GM19239 (cell line): Measurements from ENCODE around the gene VIPR2.
"Not testable (repeated sequence)": the region's sequence is repeated elsewhere in the genome, so short reads cannot be mapped to it uniquely, and the experiment has no call there.

Experiments
- DNase-seq: peaks from one replicate; pipeline ENCODE4 v3.0.0; 2011; ENCODE audit warnings: low spot score; ENCODE audit not compliant: insufficient read length
- FAIRE-seq: peaks from 2 replicates; lab custom pipeline; 2011; peaks lifted over from hg19 to GRCh38; lab: Jason Lieb, UNC

Gene VIPR2

GRCh38 chr7:159000859-159001435, 143.7 kb downstream of the VIPR2 start:
- DNase-seq (no peak), FAIRE-seq (no peak)

- FAIRE-seq = no peak
- DNase-seq = no peak
These were observed 144.6 kb downstream of the VIPR2 start for GRCh38 chr7:159000070-159000469.

GRCh38 chr7:158999496-158999895, 145.2 kb downstream of the VIPR2 start:
- DNase-seq (no peak), FAIRE-seq (no peak)

GRCh38 chr7:158998261-158998660, 146.4 kb downstream of the VIPR2 start:
- not testable (repeated sequence) for DNase-seq, FAIRE-seq

GRCh38 chr7:158997471-158997870, 147.2 kb downstream of the VIPR2 start:
- DNase-seq = no peak
- FAIRE-seq = no peak

- DNase-seq (no peak), FAIRE-seq (no peak)
These were observed 147.6 kb downstream of the VIPR2 start for GRCh38 chr7:158997110-158997453.

GRCh38 chr7:158996214-158997109, 148.2 kb downstream of the VIPR2 start:
- DNase-seq (no peak), FAIRE-seq (no peak)

GRCh38 chr7:158995514-158995913, 149.2 kb downstream of the VIPR2 start:
- DNase-seq = no peak

GRCh38 chr7:158994687-158995086, 150.0 kb downstream of the VIPR2 start:
- FAIRE-seq (no peak), DNase-seq (no peak)

More at GRCh38 chr7:158995514-158995913, 149.2 kb downstream of the VIPR2 start:
- FAIRE-seq = no peak

- FAIRE-seq (no peak), DNase-seq (no peak)
These were observed 151.1 kb downstream of the VIPR2 start for GRCh38 chr7:158993591-158993990.

- DNase-seq (no peak), FAIRE-seq (no peak)
These were observed 151.9 kb downstream of the VIPR2 start for GRCh38 chr7:158992759-158993158.

GRCh38 chr7:158991824-158992621, 152.6 kb downstream of the VIPR2 start:
- FAIRE-seq = no peak
- DNase-seq = no peak

GRCh38 chr7:158988996-158989395, 155.7 kb downstream of the VIPR2 start:
- no peak for FAIRE-seq
- no peak for DNase-seq

GRCh38 chr7:158988302-158988862, 156.3 kb downstream of the VIPR2 start:
- DNase-seq = no peak
- FAIRE-seq = no peak

GRCh38 chr7:158987691-158988090, 157.0 kb downstream of the VIPR2 start:
- no peak for DNase-seq
- no peak for FAIRE-seq

- FAIRE-seq (no peak), DNase-seq (no peak)
These were observed 159.1 kb downstream of the VIPR2 start for GRCh38 chr7:158985583-158985982.

GRCh38 chr7:158984007-158984406, 160.7 kb downstream of the VIPR2 start:
- FAIRE-seq, DNase-seq: not testable (repeated sequence)

GRCh38 chr7:158982080-158982479, 162.6 kb downstream of the VIPR2 start:
- not testable (repeated sequence) for FAIRE-seq, DNase-seq

- FAIRE-seq = no peak
These were observed 164.9 kb downstream of the VIPR2 start for GRCh38 chr7:158979635-158980351.

GRCh38 chr7:158979023-158979529, 165.6 kb downstream of the VIPR2 start:
- DNase-seq = no peak
- no peak for FAIRE-seq

More at GRCh38 chr7:158979635-158980351, 164.9 kb downstream of the VIPR2 start:
- no peak for DNase-seq
